ENCODE measurements around the gene EMC1. TPM values are rescaled to one million over a fixed set of nuclear protein-coding genes. Genes with fewer than 3 reads are reported as not detected.
"Not testable (repeated sequence)": the region's sequence is repeated elsewhere in the genome, so short reads cannot be mapped to it uniquely, and the experiment has no call there.

Gene EMC1
- polyA plus RNA-seq, 2 of the 4 experiments (the other 2 are of a cell fraction) = 25.8 to 32.2 TPM

- TF ChIP-seq HMGXB4 (CRISPR knock-in tag; IDR thresholded peaks at IDR 0.05; ENCODE audit: borderline replicate concordance) (no peak), NR3C1 (IDR thresholded peaks at IDR 0.05) (no peak), ZSCAN20 (CRISPR knock-in tag; IDR thresholded peaks at IDR 0.05) (no peak), KDM1A (IDR thresholded peaks at IDR 0.05; ENCODE audit: low read depth) (no peak), ZNF302 (CRISPR knock-in tag; IDR thresholded peaks at IDR 0.05) (no peak)
Measured at GRCh38 chr1:19289244-19289643, 37.9 kb upstream of the EMC1 start (continued).

GRCh38 chr1:19288324-19289241, 37.3 kb upstream of the EMC1 start, which contains the start of gene AKR7A3:
AKR7A3 (minus strand) TSS chr1:19288770; CDS start chr1:19288709, 61 bp downstream.
- H3K4me2 ChIP-seq = 0 out of 3 replicates have a peak within 1 kb of the TSS, but pooled peaks have one; percentile 14
- FAIRE-seq; DNase-seq (ENCODE audit: low read depth in 1 of 2, low spot score in 1 of 2); H3K27ac ChIP-seq; POLR2A ChIA-PET; H3K4me1 ChIP-seq; H3K4me3 ChIP-seq; CTCF ChIA-PET; H3K9me3 ChIP-seq: not testable (repeated sequence)
- peak in 1 of 2 experiments; percentile 71; a peak in 3 of 6 replicates for ATAC-seq
- WGBS (ENCODE audit: missing lambda C conversion rate) = 76% methylated on average over 27 of the region's 82 CpGs

GRCh38 chr1:19287436-19288185, 36.3 kb upstream of the EMC1 start:
- no peak for DNase-seq (ENCODE audit: low read depth in 1 of 2, low spot score in 1 of 2)
- FAIRE-seq = no peak
- no peaks in the 10 kb centered on the region for H3K4me1 ChIP-seq
- 0 out of 3 replicates have a peak, but pooled peaks cover under 1% of the 10 kb centered on the region for H3K9me3 ChIP-seq
- H3K27ac ChIP-seq = no peak overlapping the region
- 89% methylated on average over 7 of the region's 13 CpGs for WGBS (ENCODE audit: missing lambda C conversion rate)
- no peak overlapping the region for H3K4me2 ChIP-seq
- TF ChIP-seq NPAS2 (CRISPR knock-in tag; IDR thresholded peaks at IDR 0.05; ENCODE audit: borderline replicate concordance) = no peak
- no peak for TF ChIP-seq CTCF (IDR thresholded peaks at IDR 0.05)
- TF ChIP-seq HOXB5 (CRISPR knock-in tag; IDR thresholded peaks at IDR 0.05) = no peak
- no peak for TF ChIP-seq RFX5 (IDR thresholded peaks at IDR 0.05)
- no peak for TF ChIP-seq CHD4 (IDR thresholded peaks at IDR 0.05; ENCODE audit: borderline replicate concordance)
- TF ChIP-seq HMGXB4 (CRISPR knock-in tag; IDR thresholded peaks at IDR 0.05; ENCODE audit: borderline replicate concordance) = no peak
- no peak for TF ChIP-seq FOSL2 (IDR thresholded peaks at IDR 0.05)
- TF ChIP-seq FOSL2 (CRISPR knock-in tag; IDR thresholded peaks at IDR 0.05) = no peak
- no peak for TF ChIP-seq MAX (IDR thresholded peaks at IDR 0.05)
- no peak for TF ChIP-seq PBX3 (IDR thresholded peaks at IDR 0.05)
- H3K4me3 ChIP-seq = no peak overlapping the region
- CTCF ChIA-PET = no interaction called here
- ATAC-seq = no peak; a peak in 1 of 6 replicates
- POLR2A ChIA-PET = no interaction called here

- CTCF ChIA-PET = not testable (repeated sequence)
Measured at GRCh38 chr1:19285807-19286206, 34.5 kb upstream of the EMC1 start.

GRCh38 chr1:19285366-19285765, 34.0 kb upstream of the EMC1 start:
- CTCF ChIA-PET; H3K27ac ChIP-seq; POLR2A ChIA-PET; H3K4me3 ChIP-seq; H3K4me1 ChIP-seq; H3K4me2 ChIP-seq; FAIRE-seq; DNase-seq (ENCODE audit: low read depth in 1 of 2, low spot score in 1 of 2); ATAC-seq; H3K9me3 ChIP-seq: not testable (repeated sequence)
- WGBS (ENCODE audit: missing lambda C conversion rate) = 95% methylated on average over 3 of the region's 3 CpGs

More at GRCh38 chr1:19285807-19286206, 34.5 kb upstream of the EMC1 start:
- WGBS (ENCODE audit: missing lambda C conversion rate) = no CpG with 5 or more reads among the region's 3 CpGs
- H3K27ac ChIP-seq; FAIRE-seq; H3K9me3 ChIP-seq; H3K4me1 ChIP-seq; H3K4me2 ChIP-seq; DNase-seq (ENCODE audit: low read depth in 1 of 2, low spot score in 1 of 2); POLR2A ChIA-PET; H3K4me3 ChIP-seq: not testable (repeated sequence)
- ATAC-seq = peak in 1 of 2 experiments; percentile 38; a peak in 1 of 6 replicates

Data from A549 (cell line).